Stimulated activated CD4-positive, alpha-beta T cell treated with anti-CD3 and anti-CD28 coated beads, Interleukin-4, amount 100 ng/mL, for 48 hours (primary cell): ENCODE measurements around the gene OR52L1.
"Not testable (repeated sequence)": the region's sequence is repeated elsewhere in the genome, so short reads cannot be mapped to it uniquely, and the experiment has no call there.

ENCODE experiments used
- DNase-seq, 2 donors: peaks; one replicate each; pipeline ENCODE4 v3.0.0-alpha.2; 2020; ENCODE audit warnings: low read depth in 2 of 2

Gene OR52L1

DNA sequence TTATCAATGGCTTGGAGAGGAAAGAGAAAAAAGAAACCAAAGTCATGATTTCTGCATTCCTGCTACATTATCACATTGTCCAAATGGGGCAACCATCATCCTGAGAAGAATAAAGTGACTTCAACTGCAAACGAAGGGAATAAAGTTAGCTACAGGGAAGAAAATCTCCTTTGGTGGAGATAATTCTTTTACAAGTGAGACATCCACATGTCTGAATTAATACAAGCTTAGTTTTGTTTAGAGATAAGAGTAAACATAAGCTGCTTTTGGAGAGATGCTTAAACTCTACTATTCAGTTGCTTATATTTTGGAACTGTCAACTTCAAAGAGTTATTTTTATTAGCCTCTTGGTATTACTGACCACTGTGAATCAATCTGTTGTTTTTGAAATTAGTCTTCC lies at the start of gene OR52L1:
Gene OR52L1 (minus strand): TSS at position 101 of the 400 bp plus-strand sequence. CDS start 55 bp downstream, at position 46.
- no peak for DNase-seq

DNA sequence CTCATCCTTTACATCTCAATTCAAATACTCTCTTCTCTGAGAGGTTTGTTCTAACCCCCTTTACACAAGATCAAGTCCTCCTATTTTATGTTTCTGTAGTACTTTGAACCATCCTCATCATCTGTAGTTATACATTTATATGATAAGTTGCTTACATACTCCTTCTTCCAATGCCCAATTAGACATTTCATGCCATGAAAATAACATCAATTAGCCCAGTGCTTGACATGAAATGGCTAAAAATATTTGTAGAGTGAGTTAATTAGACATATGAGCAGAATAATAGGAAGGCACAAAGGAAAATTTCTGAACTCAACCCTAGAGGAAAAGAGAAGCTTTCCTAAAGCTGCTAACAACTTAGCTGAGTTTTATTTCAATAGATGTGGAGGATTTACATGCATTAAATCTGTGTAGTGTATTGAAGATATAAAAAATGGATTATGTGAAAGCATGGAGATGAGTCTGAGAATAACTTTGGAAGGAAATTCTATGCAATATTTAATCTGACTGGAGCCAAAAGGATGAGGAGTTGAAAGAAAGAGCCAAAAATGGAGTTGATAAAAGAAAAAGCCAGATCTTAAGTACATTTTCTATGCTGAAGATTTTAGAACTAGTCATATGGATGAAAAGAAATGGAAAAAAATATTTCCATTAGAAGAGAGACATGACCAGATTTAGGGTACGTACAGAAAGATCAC lies 44.1 kb upstream of the OR52L1 start, which contains the start of gene OR56A1:
Gene OR56A1 (minus strand): TSS at position 51 of the 698 bp plus-strand sequence. CDS start 3,066 bp downstream, outside the sequence.
- DNase-seq, result no peak

DNA sequence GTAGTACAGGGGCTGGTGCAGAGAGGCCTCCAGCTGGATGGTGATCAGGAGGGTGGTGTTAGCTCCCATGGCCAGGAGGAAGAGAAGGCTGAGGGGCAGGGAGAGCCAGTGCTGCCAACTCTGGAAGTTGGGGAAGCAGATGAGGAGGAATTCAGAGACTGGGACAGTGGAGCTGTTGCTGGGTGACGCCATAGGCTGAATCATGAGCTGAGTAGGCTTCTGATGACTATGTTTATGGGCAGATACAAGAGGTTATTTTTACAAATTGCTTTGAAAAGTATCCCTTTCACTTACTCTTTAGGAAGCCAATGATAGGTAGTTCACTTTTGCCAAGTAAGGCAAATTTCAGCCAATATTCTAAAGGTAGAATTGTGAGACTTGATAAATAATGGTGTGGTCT lies 40.7 kb upstream of the OR52L1 start:
- DNase-seq, result no peak

DNA sequence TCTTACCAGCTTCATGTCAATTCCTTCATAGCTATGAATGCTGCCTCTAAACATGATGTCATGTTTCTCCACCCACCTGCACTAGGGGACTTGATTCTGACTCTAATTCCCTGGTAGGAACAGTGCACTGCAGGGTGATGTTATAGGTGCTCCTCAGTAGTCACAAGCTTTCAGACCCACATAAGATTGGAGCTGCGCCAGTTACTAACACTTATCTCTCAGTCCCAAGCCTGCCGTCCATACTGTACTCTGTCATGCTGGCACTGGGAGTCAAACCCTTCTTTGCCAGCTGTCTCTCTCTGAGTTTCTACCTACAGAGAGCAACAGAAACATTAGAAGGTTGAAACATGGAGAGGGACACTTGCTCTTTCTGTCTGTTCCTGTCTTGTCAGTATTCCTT lies 38.3 kb upstream of the OR52L1 start:
- no peak for DNase-seq

- no peak for DNase-seq
Observed at GRCh38 chr11:6022956-6023355, 36.2 kb upstream of the OR52L1 start.

GRCh38 chr11:6013042-6013441 lies 26.3 kb upstream of the OR52L1 start:
- no peak for DNase-seq

DNA sequence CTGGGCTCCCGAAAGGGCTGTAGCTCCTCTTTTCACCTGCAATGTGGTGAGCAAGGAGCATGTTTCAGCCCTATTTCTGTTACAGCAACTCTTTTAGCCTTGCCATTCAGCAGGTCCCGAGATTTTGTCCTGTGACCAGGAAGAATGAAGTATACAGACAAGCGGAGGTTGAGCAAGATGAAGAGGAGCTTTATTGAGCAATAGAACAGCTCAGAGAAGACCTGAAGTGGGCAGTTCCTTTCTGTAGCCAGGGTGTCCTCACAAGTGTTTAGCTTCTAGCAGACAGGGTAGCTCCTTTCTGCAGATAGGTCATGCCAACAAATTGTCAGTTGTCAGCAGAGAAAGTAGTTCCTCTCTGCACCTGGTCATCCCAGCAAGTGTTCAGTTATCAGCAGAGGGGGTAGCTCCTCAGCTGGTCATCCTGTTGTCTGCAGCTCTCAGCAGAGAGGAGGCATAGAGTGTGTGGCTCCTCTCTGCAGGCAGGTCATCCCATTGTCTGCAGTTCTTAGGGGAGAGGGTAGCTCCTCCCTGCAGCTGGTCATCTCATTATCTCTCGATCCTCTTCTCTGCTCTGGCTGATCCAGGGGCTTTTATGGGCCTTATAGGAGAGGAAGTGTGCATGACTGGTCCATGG lies 25.4 kb upstream of the OR52L1 start:
- no peak for DNase-seq

GRCh38 chr11:6006846-6007245 lies 20.1 kb upstream of the OR52L1 start, which contains the start of gene OR56A4:
TSS of gene OR56A4 (minus strand) at chr11:6006946. CDS start at chr11:6002992, 3,954 bp downstream.
- DNase-seq, result no peak

GRCh38 chr11:6006395-6006794 lies 19.6 kb upstream of the OR52L1 start:
- no peak for DNase-seq

- DNase-seq, result no peak
Observed at GRCh38 chr11:6002202-6002699, 15.5 kb upstream of the OR52L1 start.

DNA sequence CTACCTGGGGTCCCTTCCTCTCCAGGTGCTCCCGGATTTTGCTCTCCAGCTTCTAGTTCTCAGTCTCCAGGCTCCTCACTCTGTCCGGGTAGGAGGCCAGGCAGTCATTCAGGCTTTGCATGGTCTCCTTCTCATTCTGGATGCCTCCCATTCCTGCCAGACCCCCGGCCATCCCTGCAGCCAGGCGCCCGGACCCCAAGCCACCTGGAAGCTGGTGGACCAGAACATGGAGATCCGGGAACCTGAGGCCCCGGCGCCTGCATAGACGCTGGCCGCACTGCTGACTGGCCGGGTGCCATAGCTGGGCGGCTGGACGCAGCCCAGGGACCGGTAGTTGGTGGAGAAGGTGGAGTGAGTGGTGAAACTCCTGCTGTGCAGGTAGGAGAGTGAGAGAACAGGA lies 8.0 kb upstream of the OR52L1 start:
- DNase-seq, result no peak

DNA sequence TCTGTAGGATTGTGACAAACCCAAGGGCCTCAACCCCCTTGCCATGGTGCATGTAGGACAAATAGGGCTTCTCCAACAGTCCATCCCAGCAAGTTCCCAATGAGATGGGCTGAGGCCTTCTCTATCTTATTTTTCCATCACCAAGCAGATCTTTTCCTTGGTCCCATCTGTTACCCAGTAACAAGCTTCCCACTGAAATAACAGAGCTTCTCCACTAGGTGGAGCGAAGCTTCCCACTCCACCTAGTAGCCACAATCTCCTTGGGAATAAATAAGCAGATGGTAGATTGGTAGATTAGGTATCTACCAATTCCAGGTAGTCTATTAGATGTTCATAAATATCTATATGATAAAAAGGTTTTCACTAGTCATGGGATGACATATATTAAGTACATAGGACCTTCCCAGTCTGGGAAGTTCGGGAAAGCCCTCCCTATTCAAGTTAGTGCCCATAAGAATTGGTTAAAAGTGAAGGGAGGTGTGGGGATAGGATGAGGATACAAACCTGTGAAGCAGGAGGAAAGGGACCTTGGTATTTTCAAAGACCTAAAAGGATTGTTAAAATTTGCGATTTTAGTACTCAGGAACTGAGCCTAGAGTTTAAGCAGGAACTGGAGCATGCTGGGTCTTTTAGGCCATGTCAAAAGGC lies 5.9 kb upstream of the OR52L1 start:
- no peak for DNase-seq

- no peak for DNase-seq
Observed at GRCh38 chr11:5992150-5992549, 5.4 kb upstream of the OR52L1 start.

DNA sequence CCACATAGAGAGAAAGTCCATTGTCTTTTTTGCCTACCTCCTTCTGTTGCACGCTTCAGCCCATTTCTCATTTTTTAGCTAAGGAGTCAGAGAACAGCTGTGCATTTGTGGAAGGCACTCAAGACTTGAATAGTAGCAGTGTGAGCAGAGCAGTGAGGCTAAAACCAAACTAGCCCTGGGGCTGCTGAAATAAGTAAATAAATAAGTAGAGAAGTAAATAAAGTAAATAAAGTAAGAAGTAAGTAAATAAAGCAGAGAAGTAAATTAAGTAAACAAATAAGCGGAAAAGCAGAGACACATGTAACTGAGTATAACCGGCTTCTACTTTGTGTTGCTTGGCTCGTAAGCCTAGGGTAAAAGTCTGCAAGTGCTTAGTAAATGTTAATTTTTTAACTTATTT lies 2.4 kb upstream of the OR52L1 start:
- DNase-seq, result no peak

GRCh38 chr11:5983443-5983842 lies 3.3 kb downstream of the OR52L1 start:
- DNase-seq, result no peak

DNA sequence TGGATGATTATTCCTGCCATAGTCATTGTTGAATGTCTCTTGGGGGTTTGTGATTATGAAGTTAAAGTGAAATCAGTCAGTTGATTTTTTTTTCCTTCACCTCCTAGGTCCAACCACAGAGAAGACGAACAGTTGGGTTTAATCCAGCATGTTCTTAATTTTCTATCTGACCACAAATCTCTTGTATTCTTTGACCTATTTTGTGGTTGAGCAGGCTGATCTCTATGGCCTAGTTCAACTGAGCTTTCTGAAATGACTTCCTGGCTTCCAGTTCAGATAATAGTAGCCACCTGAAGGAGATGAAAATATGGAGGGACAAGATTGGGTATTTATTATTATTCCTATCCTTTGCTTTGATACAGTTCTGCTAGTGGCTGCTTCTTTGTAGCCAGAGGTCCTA lies 13.3 kb downstream of the OR52L1 start:
- no peak for DNase-seq

DNA sequence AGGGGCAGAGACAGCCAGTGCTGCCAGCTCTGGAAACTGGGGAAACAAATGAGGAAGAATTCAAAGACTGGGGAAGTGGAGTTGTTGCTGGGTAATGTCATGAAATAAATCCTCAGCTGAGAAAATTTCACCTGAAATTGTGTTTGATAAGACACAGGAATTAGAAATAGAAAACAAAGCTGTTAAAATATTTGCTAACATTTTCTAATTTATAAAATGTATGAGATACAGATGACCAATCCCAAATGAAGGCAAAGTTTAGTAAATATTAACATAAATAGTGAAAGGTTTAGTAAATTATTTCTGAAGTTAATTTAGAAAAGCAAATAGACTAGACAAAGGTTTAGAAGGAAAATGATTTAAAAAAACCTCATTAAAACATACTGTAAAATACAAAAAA lies 18.4 kb downstream of the OR52L1 start, which contains the start of gene OR56A5:
Gene OR56A5 (minus strand): TSS at position 101 of the 400 bp plus-strand sequence. CDS start 0 bp downstream, at position 101.
- DNase-seq, result no peak

DNA sequence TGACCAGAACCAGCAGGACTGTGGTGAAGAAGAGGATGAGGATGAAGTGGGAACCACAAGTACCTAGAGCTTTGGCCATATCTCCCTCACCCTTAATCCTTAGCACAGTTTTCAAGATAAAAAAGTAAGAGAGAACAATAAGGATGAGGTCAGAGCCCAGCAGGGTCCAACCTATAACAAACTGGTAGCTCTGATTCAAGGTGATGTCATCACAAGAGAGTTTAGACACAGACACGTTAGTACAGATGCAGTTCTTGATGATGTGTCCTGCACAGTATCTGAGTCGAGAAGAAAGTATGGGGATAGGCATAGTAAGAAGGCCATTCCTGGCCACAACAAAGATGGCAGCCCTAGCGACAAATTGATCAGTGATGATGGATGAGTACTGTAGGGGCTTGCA lies 19.1 kb downstream of the OR52L1 start:
- no peak for DNase-seq

DNA sequence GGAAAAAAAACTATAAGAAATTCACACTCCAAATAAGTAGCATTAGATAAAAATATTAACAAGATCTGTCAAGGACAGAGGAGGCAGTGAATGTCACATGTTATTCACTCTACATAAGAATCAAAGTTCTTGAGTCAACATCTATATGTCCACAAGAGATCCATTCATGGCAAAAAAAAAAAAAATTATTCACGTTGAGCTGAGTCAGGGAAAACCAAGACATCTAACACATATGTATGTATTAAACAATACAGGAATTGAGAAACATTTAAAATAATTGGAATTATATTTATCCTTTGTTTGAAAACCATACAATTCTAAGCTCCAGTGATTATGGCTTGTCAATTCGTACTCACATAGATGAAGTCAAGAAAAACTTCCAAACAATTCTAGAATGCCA lies 19.8 kb downstream of the OR52L1 start:
- DNase-seq, result no peak

DNA sequence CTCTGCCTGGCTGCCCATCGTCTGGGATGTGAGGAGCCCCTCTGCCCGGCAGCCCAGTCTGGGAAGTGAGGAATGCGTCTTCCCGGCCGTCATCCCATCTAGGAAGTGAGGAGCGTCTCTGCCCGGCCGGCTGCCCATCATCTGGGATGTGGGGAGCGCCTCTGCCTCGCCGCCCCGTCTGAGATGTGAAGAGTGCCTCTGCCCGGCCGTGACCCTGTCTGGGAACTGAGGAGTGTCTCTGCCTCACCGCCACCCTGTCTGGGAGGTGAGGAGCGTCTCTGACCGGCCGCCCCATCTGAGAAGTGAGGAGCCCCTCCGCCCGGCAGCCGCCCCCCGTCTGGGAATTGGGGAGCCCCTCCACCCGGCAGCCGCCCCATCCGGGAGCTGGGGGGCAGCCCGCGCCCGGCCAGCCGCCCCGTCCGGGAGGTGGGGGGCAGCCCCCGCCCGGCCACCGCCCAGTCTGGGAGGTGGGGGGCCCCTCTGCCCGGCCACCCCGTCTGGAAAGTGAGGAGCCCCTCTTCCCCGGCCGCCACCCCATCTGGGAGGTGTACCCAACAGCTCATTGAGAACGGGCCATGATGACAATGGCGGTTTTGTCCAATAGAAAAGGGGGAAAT lies 26.0 kb downstream of the OR52L1 start:
- DNase-seq, result not testable (repeated sequence)

DNA sequence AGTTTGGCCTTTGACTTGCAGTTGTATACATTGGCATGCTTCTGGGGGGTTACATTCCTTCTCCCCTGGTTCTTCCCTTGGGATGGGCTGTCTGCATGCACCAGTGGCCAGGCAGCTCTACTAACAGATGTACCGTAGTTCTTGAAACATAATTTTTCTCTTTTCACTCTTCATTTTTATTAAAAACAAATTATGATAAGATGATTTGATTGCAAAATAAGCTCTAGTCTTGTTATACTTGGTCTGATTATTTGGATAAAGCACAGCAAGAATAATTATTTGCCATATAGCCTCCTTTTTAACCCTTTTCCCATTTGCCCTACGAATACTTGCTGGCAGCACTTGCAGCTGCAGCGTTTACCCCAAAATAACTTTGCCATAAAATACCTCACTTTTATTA lies 31.2 kb downstream of the OR52L1 start:
- no peak for DNase-seq

DNA sequence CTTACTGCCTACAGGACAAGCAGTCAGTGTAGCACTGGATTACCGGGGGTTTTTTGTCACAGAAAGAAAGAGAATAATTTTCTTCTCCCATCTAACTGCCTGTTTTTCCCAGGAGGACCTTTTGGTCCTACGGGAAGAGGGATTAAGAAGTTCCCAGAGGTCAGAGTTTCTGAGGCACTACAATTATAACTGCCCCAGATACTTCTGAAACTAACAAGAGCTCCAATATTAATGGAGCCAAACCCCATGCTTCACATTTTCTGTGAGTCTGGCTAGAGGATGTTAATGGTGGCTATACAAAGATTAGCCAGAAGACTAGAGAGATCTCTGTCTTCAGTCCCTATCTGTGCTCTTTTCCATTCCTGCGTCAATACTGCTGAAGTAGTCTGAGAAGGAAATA lies 44.8 kb downstream of the OR52L1 start, which contains the start of gene OR56A3:
Gene OR56A3 (plus strand): TSS at position 301 of the 400 bp plus-strand sequence. CDS start 5,096 bp downstream, outside the sequence.
- no peak for DNase-seq
